SHP77 treated with DMSO at 0.1 percent for 48 hours (cell line): Measurements from ENCODE around the gene C1orf74.

Experiments used
- DNase-seq: peaks from one replicate; lab custom pipeline; 2025; lab: John Stamatoyannopoulos, UW

The C1orf74 gene

DNA sequence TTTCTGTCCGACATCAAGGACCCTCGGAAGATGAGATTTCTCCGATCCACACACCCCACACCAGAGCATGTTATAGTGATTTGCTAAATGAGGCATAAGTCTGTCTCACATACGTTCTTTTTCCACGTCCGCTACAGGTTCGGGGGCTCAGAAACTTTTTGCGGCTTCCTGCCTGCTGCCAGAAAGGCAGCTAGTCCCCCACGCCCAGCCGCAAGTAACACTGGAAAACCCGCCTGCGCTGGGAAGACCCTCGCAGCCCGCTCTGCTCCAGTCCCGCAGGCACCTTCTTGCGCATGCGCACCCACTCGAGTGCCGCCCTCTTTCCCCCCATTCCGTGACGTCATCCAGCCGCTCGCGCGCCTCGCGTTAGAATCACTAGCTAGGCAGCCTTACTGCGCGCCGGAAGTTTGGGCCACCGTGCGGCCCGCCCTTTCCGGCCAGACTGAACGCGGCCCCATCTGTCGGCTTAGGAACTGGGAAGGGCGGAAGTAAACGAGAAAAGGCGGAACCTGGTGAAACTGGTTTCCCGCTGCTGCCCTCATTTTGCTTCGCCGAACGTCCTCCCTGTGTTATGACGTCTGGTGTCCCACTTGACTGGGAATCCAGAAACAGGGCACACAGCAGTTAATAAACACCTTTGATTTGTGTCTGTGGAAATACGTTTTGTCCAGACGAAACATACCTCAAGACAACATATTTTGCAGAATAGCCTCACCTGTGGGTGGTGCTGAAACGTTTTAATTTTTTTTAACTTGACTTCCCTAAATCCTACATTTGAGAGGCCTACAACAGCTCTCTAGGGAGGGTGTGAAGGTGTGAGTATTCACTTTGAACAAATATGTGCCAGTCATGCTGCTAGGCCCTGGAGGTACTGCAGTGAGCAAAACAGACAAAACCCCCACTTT, at the start of gene C1orf74:
C1orf74 (minus strand) TSS at position 295 of the 905 bp plus-strand sequence. CDS start 925 bp downstream, outside the sequence.
- DNase-seq: peak; percentile 97

DNA sequence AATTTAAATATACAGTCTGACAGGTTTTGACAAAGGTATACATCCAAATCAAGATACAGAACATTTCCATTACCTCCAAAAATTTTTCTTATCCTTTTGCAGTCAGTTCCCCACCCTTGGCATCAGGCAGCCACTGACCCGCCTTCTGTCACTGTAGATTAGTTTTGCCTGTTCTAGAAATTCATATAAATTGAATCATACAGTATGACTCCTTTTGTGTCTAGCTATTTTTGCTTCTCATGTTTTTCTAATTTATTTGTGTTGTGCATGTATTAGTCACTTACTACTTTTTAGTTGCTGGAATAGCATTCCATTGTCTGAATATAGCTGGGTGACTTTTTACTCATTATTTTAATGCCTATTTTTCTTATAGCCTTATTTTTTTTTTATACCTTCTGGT, 47.3 kb upstream of the C1orf74 start:
- DNase-seq: no peak

DNA sequence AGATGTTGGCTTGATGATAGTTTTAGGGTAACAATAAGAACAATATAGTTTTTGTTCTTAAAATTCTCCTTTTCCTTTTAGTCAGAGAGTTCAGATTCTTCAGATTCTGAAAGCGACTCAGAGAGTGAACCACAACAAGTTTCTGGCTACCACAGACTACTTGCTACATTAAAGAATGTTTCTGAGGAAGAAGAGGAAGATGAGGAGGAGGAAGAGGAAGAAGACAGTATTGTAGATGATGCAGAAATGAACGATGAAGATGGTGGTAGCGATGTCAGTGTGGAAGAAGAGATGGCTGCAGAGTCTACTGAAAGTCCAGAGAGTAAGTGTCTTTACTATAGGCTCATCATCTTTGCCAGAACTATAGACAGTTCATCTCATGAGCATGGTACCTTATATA, 46.4 kb upstream of the C1orf74 start:
- no peak for DNase-seq

DNA sequence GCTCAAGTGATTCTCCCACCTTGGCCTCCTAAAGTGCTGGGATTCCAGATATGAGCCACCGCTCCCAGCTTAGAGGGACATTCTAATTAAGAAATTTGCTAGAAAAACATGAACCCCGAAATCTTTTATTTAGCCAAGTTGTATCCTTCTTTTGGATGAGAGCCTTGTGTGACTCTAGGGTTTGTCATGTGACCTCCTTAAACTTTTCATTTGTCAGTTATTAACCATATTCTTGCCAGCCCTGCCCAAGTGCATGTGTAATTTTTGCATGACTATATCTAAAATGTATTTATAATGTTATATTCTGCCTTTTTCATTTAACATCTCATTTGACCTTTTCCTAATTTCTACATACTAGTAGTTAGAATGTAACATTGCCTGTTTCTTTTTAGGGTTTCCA, 45.4 kb upstream of the C1orf74 start:
- DNase-seq: no peak

DNA sequence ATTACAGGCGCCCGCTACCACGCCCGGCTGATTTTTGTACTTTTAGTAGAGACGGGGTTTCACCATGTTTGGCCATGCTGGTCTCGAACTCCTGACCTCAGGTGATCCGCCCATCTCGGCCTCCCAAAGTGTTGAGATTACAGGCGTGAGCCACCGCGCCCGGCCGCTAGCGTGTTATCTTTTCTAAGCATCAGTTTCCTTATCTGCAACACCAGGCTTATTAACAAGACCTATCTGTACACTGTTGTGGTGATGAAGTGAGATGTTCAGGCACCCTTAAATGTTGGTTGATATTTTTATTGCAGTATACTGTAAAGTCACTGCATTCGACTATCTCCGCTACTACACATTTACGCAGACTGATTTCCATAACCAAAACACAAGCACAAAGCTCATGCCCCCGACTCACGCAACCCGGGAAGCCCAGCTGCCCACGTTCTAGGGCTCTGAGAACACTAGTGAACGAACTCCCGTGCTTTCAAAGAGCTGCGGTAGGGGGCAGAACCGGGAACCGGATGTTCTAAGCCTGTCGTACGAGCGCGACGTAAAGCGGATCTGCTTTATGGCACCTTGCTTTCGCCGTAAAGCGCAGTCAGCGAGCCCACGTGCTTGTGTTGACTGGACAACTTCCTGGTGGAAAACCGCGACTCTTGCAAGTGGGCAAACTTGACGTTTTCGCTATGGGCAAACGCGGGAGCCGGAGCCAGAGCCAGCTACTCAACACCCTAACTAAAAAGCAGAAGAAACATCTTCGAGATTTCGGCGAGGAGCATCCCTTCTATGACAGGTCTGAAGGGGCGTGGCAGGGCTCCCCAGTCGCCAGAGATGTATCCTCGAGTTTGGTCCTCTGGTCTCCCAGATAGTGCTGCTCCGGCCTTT, 43.3 kb upstream of the C1orf74 start, which contains the start of gene UTP25:
UTP25 (plus strand) TSS at position 589 of the 879 bp plus-strand sequence; CDS start at position 681, 92 bp downstream.
- DNase-seq: peak; percentile 86

DNA sequence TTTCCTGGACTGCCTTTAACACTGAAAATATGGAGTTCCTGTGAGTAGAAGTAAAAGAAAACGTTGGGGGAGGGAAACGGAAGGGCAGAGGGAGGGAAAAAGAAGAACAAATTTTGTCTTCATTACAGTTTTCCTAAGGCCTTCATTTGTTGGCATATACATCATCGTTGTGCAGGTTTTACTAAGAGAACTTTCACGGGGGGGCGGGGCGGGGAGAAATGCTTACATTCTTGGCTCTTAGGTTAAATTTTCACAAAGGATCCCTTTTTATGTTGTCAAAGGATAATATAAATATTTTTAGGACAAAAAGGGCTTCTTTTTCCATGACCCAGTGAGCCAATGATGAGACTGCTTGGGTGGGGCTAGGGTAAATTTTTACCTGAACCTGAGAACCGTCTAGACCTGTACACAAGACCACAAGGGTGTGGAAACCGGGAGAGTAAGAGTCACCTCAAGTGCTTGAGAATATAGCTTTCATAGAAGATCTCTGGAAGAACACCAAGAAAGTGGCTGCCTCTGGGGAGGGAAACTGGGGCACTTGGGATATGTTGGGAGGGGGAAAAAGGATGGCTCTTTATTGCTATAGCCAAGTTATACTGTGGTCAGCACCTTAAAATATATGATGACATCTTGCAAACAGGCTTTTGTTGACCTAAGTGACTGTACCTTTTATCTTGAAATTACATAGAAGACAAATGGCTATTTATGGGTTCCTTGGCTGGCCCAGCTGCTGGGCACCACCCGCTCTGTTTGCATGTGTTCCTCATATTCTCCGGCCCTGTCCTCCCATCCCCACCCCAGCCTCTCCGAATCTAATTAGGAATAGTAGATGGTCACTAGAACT, 41.5 kb upstream of the C1orf74 start:
- DNase-seq: no peak

DNA sequence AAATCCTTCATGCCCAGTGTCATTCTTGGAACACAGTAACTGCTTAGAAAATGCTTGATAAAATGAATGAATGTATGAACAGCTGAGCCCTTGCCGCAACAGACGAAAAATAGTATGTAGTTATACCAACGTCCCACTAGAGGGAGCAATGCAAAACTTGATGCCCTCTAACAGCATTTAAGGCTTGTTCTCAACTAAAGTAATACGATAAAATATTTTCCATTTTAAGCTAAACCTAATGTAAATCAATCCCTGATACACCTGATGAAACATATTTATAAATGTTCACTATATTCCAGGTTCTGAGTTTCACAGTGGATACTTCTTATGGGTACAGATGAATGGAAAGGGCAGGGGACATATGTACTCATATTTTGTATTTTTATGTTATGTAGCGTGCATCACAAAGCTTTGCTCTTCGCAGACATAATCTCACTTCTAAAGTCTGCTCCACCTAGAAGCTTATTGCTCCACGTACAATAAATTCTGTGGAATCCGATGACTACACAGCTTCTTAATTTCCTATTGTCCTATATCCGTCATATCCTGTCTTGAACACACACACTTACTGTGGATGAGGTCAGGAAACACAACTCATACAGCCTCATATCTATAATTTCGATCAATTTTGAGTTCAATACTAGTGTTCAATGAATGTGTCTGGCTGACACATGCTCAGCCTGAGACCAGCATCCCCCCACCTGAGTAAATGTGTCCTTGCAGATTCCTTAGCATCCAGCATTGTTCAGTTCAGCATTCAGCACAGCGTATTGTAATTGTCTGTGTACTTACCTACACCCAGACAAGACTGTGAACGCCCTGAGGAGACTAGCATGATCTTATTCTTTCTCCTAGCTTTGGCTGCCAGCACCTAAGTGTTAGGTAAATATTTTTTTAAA, 39.0 kb upstream of the C1orf74 start:
- peak; percentile 63 for DNase-seq

DNA sequence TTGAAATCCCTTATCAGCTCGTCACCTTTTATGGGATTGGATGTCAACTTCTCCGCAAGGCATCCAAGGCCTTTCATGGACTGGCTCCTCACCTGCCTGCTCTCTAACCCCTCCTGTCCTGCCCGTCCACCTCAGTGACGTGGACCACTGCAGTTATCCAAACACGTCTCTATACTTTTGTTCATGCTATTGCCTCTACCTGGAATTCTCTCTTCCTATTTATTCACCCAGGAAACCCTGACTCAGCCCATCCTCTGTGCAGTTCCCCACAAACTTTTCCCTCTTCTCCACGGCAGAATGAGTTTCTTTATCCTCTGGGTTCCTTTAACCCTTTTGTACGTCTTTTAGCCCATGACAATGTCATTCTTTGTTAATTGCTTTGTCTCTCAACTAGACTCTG, 38.3 kb upstream of the C1orf74 start:
- no peak for DNase-seq

DNA sequence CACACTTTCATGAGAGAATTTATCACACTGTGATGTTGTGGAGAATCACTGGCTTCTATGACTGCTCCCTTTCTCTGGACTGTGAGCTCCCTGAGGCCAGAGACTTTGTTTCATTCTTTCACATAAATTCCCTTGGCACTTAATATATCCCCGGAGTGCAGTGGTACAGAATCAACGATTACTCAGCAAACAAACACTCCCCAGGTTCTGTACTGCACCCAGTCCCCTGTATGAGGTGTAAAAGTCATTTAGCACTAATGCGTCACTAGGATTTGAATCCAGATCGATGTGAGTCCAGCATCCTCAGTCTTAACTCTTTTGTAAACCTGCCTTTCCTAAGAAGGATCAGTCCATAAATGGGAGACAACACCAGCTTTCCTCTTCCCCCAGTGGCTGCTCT, 36.6 kb upstream of the C1orf74 start:
- no peak for DNase-seq

DNA sequence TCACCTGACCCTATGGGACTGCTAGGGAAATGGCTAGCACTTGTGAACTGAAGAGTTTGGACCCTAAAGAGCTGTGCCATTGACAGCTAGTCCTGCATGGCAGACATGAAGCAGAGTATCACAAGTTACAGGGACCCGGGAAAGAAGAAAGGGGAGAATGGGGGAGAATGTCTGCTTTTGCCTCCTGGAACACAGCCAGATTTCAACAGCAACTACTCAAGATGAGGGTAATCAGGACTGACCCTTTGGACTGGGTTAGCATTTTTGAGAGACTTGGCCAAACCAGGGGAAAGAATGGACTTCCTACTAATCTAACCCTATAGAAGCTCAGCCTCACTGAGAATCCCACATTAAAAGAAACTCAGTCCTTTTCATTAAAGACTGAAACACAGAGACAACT, 34.7 kb upstream of the C1orf74 start:
- no peak for DNase-seq

DNA sequence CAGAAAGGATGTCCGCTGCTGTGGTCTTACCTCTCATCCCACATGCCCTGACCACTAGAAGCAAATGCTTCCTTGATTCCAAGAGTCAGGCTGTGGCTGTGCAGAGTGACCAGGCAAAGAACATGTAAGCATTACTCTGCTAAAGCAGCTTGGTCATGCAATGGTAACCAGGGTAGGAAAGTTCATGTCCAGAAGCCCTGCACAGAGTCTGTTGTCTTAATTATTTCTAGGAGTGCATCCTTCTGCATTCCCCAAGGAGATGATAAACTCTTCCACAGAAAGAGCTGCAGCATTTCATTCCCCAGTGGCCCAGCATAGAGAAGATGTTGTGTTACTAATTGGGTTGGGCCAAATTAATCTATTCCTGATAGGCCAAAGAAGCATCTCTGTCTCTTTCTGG, 33.3 kb upstream of the C1orf74 start:
- no peak for DNase-seq

DNA sequence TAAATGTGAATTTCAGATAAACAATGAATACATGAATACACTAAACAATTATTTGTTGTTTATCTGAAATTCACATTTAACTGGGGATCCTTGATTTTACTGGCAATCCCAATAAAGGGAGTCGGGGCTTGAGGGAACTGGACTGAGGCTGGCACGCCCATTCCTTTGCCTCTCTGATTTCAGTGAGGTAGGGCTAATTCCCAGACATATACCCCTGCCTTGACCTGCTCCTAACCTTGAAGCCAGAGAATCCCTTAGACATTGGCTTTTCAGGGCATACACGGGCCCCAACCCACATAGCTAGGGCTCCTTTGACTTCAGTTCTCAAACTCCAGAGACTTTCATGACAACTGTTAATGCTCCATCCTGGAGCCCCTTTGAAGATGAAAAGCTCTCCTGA, 32.6 kb upstream of the C1orf74 start:
- no peak for DNase-seq

DNA sequence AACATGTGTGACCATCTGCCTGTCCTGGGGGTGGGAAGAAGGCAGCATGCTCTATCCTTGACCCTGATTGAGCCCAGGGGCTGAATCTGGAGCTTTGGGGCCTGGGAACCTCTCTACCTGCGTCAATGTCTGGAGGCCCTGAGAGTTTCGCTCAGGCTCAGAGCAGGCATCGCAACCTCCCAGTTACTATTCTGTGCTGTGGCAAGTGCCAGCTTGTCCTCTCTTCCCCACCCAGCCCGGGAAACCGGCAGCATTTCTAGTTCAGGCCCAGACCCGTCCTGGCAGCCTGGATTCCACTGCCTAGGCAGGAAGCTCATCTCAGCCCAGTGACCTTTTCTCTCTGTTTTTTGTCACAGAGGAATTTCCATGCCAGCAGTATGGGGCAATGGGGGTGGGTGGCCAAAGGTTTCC, 31.6 kb upstream of the C1orf74 start:
- no peak for DNase-seq

DNA sequence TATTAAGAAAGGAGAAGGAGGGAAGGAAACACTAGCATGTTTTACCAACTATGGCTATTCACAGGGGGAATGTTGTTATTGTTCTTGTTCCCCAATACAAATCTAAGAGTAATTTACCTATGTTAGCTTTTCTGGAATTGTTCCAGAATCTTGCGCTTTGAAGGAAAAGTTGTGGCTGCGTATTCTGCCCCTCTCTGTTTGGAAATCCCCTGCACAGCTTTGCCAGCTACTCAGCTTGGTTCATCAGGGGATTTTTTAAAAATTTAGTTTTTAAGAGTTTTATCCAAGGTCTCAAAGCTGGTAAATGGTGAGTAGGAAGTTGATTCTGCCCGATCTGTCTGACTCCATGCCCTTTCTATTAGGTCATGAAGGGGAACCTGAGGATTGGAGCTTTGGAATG, 31.1 kb upstream of the C1orf74 start:
- no peak for DNase-seq

DNA sequence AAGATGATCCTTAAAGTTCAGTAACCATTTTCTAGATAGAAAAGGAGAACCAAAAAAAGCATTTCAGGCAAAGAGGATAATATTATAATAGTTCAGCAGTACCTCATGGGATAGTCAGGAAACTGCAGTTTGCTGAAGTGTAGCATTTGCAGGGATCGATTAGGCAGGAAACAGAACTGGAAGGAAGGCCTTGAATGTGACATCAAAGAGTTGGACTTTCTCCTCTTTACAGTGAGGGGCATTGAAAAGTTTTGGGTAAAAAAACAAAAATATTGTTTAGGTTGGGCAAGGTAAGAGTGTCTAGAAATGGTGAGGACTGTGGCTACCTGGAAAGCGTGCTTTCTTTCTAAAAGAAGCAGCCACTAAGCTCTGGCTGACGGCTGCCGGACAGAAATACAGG, 29.5 kb upstream of the C1orf74 start:
- DNase-seq: no peak

DNA sequence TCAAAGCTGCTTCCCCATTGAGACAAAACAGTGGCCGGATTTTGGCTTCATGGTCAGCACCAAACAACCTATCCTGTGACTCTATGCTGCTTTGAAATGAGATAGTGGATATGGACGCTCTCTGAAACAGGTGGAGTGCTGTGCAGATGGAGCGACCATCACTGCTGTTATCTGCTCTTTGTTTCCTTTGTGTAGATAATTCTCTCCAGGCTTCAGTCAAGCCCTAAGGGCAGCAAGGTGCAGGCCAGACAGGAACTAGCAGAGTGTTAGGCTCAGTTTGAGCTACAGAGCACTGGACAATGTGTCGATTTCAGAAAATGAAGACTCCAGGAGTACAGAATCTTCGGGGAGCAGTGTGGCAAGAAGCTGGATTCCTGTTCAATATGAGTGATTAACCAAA, 26.4 kb upstream of the C1orf74 start:
- no peak for DNase-seq

DNA sequence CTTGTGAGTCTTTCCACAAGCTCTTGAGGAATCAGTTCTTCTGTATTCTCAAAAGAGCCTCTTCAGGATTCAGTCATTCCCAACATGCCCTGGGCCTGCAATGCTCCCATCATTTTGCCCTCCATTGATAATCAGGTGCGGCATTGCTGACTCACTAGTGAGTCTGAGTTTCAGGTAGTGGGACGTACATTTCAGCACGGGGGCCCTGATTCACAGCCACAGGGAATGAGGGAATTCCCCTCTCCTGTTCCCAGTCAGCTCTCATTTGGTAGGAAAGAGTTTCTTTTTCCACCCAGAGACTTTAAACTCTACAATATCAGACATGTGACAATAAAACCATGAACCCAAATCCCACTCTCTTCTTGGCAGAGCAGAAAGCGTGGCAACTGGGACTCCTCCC, 25.3 kb upstream of the C1orf74 start:
- no peak for DNase-seq

DNA sequence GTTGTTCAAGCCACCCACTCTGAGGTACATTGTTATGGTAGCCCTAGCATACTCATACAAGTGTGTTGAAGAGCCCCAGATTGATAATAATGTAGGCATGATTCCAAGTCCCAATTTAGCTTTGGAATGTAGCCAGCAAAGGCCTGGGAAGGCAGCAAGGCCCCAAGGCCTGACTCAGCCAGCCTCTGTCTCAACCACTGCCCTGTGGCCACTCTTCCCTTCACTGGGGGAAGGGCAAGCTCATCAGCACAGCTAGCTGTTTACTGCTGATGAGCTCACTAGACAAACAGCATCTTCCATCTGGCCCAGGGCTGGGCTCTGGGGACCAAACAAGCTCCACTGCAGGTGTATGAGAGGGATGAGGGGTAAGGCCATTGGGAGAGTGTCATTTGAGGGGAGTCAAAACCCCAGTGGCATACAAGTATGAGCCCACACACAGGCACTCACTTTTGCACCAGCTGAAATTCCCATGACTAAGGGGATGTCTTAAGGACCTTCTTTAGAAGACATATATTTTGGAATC, 23.8 kb upstream of the C1orf74 start:
- peak; percentile 84 for DNase-seq

DNA sequence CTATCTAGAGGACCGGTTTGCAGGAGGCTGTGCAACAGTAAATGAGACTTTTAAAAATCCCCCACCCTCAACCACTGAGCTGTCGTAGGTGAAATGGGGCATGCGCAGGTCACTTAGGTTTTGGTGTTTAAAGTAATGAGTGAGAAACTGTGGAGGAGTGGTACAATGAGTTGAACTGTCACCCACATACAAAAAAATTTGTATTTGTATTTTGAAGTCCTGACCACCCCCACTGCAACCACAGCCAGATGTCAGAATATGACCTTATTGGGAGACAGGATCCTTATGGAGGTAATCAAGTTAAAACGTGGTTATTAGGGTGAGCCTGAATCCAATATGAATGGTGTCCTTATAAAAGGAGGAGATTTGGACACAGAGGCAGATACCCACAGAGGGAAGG, 23.1 kb upstream of the C1orf74 start:
- no peak for DNase-seq

DNA sequence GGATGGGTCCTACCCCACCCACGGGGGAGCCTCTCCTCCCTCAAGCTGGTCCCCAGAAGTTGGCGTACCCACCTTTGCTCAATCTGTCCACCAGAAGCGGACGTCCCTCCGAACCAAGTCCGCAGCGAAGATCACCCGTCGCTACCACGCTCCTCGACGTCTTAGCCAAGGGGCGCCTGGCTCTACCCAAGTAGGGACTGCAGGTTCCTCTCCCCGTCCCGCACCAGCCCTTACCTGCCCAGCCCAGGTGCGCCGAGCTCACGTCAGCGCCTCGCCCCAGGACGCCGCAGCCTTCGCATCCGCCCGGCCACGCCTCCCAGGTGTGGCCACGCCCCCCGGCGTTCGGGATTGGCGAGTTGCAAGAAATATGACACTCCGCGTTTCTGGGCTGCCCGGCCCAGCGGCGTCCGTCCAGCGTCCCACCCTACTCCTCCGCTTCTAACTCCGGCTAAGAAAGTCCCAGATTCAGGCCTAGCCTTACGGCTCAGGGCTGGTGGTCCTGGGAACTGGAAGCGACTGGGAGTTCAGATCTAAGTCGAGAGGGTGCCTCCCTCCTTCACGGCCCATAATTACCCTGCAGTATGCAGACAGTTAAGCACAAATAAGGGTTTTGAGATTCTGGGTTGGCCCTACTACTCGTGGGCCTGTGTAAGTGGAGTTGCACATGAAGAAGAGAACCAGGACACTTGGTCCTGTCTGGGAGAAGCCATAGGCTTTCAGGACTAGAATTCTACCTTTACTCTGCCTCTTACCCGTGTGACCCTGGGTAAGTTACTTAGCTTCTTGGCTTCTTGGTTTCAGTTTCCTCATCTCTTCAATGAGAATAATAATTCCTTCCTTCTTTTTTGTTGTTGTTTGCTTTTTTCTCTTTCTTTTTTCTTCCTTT, 21.8 kb upstream of the C1orf74 start, which contains the start of gene IRF6:
IRF6 (minus strand) TSS at position 268 of the 886 bp plus-strand sequence. CDS start 4,729 bp downstream, outside the sequence.
- no peak for DNase-seq
